Heart right ventricle (tissue), 16 donors: ENCODE measurements around the gene LSM14B. TPM values are rescaled to one million over a fixed set of nuclear protein-coding genes. Genes with fewer than 3 reads are reported as not detected.
A peak's percentile ranks its signal among the peaks of the same experiment; 100 is the strongest.

Source experiments
- ATAC-seq, 8 donors: fragments of 200-7000 bp; cut with Tn5 transposase; one replicate each; pipeline ENCODE4 v1.9.1; 2020; ENCODE audit warnings: mild to moderate bottlenecking in 8 of 8, moderate library complexity in 8 of 8, moderate number of reproducible peaks in 1 of 8
- DNase-seq, 2 donors: peaks; one replicate each; pipeline ENCODE4 v3.0.0-alpha.2; 2020
- H3K27ac ChIP-seq, 10 donors: fragments of 200-600 bp; sonication (generic) in 2 of 10; one replicate each; pipeline versions ENCODE4 v1.5.0 to v1.8.0; 2020 to 2022; ENCODE audit warnings: mild to moderate bottlenecking in 3 of 10
- H3K27me3 ChIP-seq, 7 donors: fragments of 200-600 bp; one replicate each; pipeline ENCODE4 v1.8.0; 2021 to 2022; ENCODE audit warnings: mild to moderate bottlenecking in 2 of 7
- H3K36me3 ChIP-seq, 9 donors: fragments of 200-600 bp; sonication (generic) in 1 of 9; one replicate each; pipeline versions ENCODE4 v1.5.0 to v1.8.0; 2020 to 2022; ENCODE audit warnings: mild to moderate bottlenecking in 2 of 9
- H3K4me1 ChIP-seq, 9 donors: fragments of 200-600 bp; sonication (generic) in 1 of 9; one replicate each; pipeline versions ENCODE4 v1.5.0 to v1.8.0; 2020 to 2022; ENCODE audit warnings: mild to moderate bottlenecking in 4 of 9
- H3K4me3 ChIP-seq, 10 donors: fragments of 200-600 bp; sonication (generic) in 2 of 10; one replicate each; pipeline versions ENCODE4 v1.5.0 to v1.8.0; 2020 to 2022; ENCODE audit warnings: mild to moderate bottlenecking in 7 of 10, moderate library complexity in 2 of 10
- H3K9me3 ChIP-seq, 11 donors: fragments of 200-600 bp in 10 of 11; sonication (generic) in 2 of 11; one replicate each; pipeline versions ENCODE4 v1.5.0 to v1.8.0; 2013 to 2022; ENCODE audit warnings: mild to moderate bottlenecking in 2 of 11, control low read depth in 1 of 11, moderate library complexity in 1 of 11
- CTCF ChIP-seq, 9 donors: fragments of 200-600 bp; sonication (generic) in 2 of 9; IDR thresholded peaks; one replicate each; pipeline versions ENCODE4 v1.5.0 to v1.8.0; 2021 to 2022; ENCODE audit warnings: antibody characterized with exemption in 9 of 9, mild to moderate bottlenecking in 5 of 9, moderate library complexity in 1 of 9
- WGBS, 2 donors: extraction: QIAGEN DNeasy Blood & Tissue Kit; methylation state at CpG; one replicate each; pipeline ENCODE4 v1.1.7; 2013; ENCODE audit warnings: inconsistent platforms in 1 of 2; 5-methylcytosine and 5-hydroxymethylcytosine counted together
- intact Hi-C, 10 donors: fragments of 100-400 bp; cut with DNase I; formaldehyde crosslinking; loops; one replicate each; pipeline versions ENCODE4 v1.11.1 to v1.14.2; 2022
- polyA plus RNA-seq, 2 donors: library from polyadenylated mRNA; stranded (reverse); fragments of 200-250 nt; gene quantifications; one replicate each; pipeline ENCODE4 v1.2.3, GENCODE V29; 2013
- total RNA-seq, 10 donors: library from RNA; stranded (reverse); fragmentation: NEBNext Ultra II Directional in 3 of 10; extraction: Animal tissue kit (Norgen Biotek cat#: 25700) in 3 of 10; gene quantifications; one replicate each; pipeline versions ENCODE4 v1.2.1 to v1.2.4, GENCODE V29; 2021 to 2023
- donor health status: Arrhythmogenic right ventricular cardiomyopathy.
- donor health status: ischemic (EF 13 %, LVEDD 7.1; RV severe dilation, severe dysfunction).
- donor health status: healthy with polysubstance abuse.
- donor health status: DM: no; HTN: yes; CAD: no.
- donor health status: DM: no; HTN: no; CAD: no.
- donor health status: ischemic (EF 25% LVEDD 6.9; RV normal size, moderate dysfunction).
- donor health status: ischemic (EF 25% LVEDD 5.7; RV mildly dilated, moderate dysfunction).
- donor health status: healthy.
- donor health status: DM: yes; HTN: yes; CAD: no.
- donor health status: Ischemic cardiomyopathy.
- donor health status: ischemic (EF 35%, LVEDD 5.7; RV mildly dilated, moderate dysfunction).
- donor health status: nonischemic (EF 11% LVEDD 7.7; RV severe dilation, severe dysfunction).
- donor health status: DM: yes; HTN: yes; CAD: no.
- donor health status: PGD.
- donor health status: ischemic (EF 29% LVEDD 5.4; RV normal size, mild dysfunction).
- donor health status: nonischemic (EF 23%, LVEDD 6.1; RV moderate dilation, normal function).

Gene LSM14B
- total and polyA plus RNA-seq, 12 donors, result 15.7 to 63.7 (median 59.6) TPM

DNA sequence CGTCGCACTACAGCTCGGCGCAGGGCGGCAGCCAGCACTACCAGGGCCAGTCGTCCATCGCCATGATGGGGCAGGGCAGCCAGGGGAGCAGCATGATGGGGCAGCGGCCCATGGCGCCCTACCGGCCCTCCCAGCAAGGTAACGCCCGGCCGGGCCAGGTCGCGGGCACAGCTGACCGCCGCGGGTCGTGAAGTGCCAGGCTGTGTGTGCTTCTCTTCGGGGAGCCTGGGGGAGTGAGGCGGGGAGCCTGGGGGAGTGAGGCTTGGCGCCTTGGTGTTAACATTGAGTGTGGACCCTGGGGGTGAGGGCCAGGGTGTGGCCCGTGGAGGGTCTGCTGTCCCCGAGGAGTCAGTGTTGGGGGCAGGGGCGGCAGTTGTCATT lies 41.2 kb downstream of the LSM14B start:
- 95 to 97% methylated on average over 25 of the region's 25 CpGs for WGBS, 2 donors
- no peak for ATAC-seq

GRCh38 chr20:62163986-62164762 lies 41.9 kb downstream of the LSM14B start:
- 93 to 94% methylated on average over 29 of the region's 29 CpGs for WGBS, 2 donors
- no peak overlapping the region for H3K27ac ChIP-seq
- H3K4me3 ChIP-seq, result no peak overlapping the region
- TF ChIP-seq CTCF (IDR thresholded peaks at IDR 0.05), result no peak
- H3K36me3 ChIP-seq, result peaks cover 0 to 94% (median 30%) of the 10 kb centered on the region in 9 donors
- no peaks in the 10 kb centered on the region for H3K9me3 ChIP-seq
- intact Hi-C loops, result no loop called here
- ATAC-seq, result no peak
- no peaks in the 10 kb centered on the region for H3K27me3 ChIP-seq
- no peaks in the 10 kb centered on the region for H3K4me1 ChIP-seq
- no peak for DNase-seq

More for the DNA sequence above, 41.2 kb downstream of the LSM14B start:
- H3K9me3 ChIP-seq, result no peaks in the 10 kb centered on the region
- no peak overlapping the region for H3K27ac ChIP-seq
- intact Hi-C loops, result no loop called here
- DNase-seq, result no peak
- no peaks in the 10 kb centered on the region for H3K4me1 ChIP-seq
- H3K4me3 ChIP-seq, result no peak overlapping the region
- no peak for TF ChIP-seq CTCF (IDR thresholded peaks at IDR 0.05)
- H3K36me3 ChIP-seq, result peaks cover 0 to 90% (median 30%) of the 10 kb centered on the region in 9 donors
- no peaks in the 10 kb centered on the region for H3K27me3 ChIP-seq

GRCh38 chr20:62164879-62165761 lies 42.8 kb downstream of the LSM14B start:
- intact Hi-C loops, result no loop called here
- 96 to 97% methylated on average over 41 of the region's 41 CpGs for WGBS, 2 donors
- Histone ChIP-seq H3K9me3 (no peaks in the 10 kb centered on the region), H3K27me3 (no peaks in the 10 kb centered on the region), H3K27ac (no peak overlapping the region), H3K4me3 (no peak overlapping the region), H3K36me3 (peaks cover 0 to 97% (median 30%) of the 10 kb centered on the region in 9 donors), H3K4me1 (no peaks in the 10 kb centered on the region)
- ATAC-seq, result no peak
- no peak for TF ChIP-seq CTCF (IDR thresholded peaks at IDR 0.05)
- DNase-seq, result no peak

GRCh38 chr20:62165762-62166399 lies 43.6 kb downstream of the LSM14B start:
- WGBS, 2 donors, result 77 to 84% methylated on average over 25 of the region's 25 CpGs

More at GRCh38 chr20:62165762-62166399, 43.6 kb downstream of the LSM14B start:
- no peak overlapping the region for H3K4me3 ChIP-seq
- H3K36me3 ChIP-seq, result peaks cover 0 to 95% (median 30%) of the 10 kb centered on the region in 9 donors
- no peak for TF ChIP-seq CTCF (IDR thresholded peaks at IDR 0.05)
- H3K27ac ChIP-seq, result no peak overlapping the region
- H3K4me1 ChIP-seq, result peaks cover 0 to 4% (median 0%) of the 10 kb centered on the region in 9 donors
- intact Hi-C loops, result no loop called here
- no peaks in the 10 kb centered on the region for H3K9me3 ChIP-seq
- no peaks in the 10 kb centered on the region for H3K27me3 ChIP-seq
- DNase-seq, result peak in 1 of 2 donors; percentile 57
- ATAC-seq, result peak in 1 of 8 donors; percentile 28
